COLO668 (cell line): ENCODE data around the gene PLCXD3.

ENCODE experiments used
- DNase-seq: peaks from one replicate; lab custom pipeline; 2025; ENCODE audit not compliant: unreplicated experiment; lab: John Stamatoyannopoulos, UW

The PLCXD3 gene, protein sequence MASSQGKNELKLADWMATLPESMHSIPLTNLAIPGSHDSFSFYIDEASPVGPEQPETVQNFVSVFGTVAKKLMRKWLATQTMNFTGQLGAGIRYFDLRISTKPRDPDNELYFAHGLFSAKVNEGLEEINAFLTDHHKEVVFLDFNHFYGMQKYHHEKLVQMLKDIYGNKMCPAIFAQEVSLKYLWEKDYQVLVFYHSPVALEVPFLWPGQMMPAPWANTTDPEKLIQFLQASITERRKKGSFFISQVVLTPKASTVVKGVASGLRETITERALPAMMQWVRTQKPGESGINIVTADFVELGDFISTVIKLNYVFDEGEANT

GRCh38 chr5:41510176-41510831 is at the start of gene PLCXD3:
Gene PLCXD3 (minus strand): TSS chr5:41510601. CDS start chr5:41510526, 75 bp downstream.
- peak; percentile 56 for DNase-seq

DNA sequence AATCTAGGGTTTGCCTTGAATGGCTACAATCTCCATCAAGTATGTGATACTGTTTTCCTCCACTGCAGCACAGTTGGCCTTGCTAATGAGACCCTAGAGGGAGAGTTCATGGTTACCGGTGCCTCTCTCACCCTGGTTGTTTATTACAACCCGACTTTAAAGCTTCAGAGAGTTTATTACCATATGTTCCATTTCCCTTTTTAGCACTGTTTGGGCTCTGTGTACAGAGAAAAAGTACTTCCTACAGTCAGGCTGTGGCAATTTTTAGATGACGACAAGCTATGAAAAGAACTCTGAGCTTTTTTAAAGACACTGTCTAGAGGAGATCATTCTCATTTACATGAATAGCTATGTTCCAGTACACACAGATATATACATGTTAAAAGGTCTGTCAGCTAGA is 48.8 kb upstream of the PLCXD3 start:
- DNase-seq: no peak

DNA sequence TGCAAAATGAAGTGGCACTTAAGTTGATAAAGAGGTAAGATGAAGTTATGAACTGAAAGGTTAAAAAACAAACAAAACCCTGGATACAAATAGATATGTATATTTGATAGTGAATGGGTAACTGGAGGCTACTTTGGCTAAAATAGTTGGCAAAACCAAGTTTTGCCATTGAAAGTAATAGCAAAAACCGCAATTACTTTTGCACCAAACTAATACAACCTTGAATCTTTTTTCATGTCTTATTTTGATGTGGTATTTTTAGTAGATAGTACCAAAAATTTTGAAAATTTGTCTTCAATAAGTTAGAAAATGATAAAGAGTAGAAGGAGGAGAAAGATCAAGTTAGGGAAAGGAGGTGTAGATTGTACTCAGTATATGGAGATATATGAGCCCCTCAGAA is 47.9 kb upstream of the PLCXD3 start:
- DNase-seq: no peak

- DNase-seq: no peak
These were observed 37.6 kb upstream of the PLCXD3 start for GRCh38 chr5:41547991-41548390.

DNA sequence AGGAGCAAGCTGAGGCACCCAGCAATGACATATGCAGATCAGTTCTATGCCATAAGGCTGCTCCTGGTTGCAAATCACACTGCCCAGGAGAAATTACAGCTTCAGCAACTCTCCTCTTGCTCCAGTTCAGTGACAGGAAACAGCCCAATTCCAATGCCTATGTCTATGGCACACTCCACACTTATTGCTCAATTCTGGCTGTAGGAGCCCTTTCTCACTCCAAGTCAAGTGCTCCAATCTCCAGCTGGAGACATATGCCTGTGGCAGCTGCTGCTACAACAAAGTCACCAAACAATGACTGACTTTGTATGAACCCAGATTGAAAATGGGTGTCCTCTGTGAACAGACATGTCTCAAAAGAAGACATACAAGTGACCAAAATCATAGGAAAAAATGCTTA is 31.8 kb upstream of the PLCXD3 start:
- DNase-seq: no peak

GRCh38 chr5:41539454-41539853 is 29.1 kb upstream of the PLCXD3 start:
- no peak for DNase-seq

GRCh38 chr5:41537581-41537980 is 27.2 kb upstream of the PLCXD3 start:
- no peak for DNase-seq

- no peak for DNase-seq
These were observed 22.1 kb upstream of the PLCXD3 start for GRCh38 chr5:41532485-41532884.

DNA sequence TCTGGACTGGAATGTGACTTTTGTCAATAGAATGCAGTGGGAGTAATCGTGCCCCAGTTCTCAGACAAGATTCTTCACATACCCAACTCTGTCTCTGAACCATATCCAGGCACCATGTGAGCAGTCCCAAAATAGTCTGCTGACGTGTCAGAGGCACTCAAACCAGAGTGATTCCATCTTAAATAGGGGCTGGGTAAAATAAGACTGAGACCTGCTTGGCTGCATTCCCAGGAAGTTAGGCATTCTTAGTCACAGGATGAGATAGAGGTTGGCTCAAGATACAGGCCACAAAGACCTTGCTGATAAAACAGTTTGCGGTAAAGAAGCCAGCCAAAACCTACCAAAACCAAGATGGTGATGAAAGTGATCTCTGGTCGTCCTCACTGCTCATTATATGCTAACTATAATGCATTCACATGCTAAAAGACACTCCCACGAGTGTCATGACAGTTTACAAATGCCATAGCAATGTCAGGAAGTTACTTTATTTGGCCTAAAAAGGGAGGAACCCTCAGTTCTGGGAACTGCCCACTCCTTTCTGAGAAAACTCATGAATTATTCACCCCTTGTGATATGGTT is 16.9 kb upstream of the PLCXD3 start:
- no peak for DNase-seq

DNA sequence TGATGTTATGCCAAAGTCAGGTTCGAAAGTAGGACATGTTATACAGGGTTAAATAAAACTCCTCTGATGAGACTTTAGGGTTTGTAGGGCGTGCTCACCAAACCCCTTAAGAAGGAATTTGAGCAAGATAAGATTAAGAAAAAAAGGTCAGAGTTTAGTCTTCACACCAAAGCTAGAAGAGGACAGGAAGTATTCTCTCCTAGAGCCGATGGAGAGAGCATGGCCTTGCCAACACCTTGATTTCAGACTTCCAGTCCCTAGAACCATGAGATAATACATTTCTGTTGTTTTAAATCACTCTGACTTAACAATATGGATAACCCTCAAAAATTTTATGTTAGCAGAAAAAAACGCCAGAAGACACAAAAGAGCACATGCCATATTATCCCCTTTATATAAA is 16.3 kb upstream of the PLCXD3 start:
- DNase-seq: no peak

GRCh38 chr5:41524174-41524573 is 13.8 kb upstream of the PLCXD3 start:
- DNase-seq: no peak

DNA sequence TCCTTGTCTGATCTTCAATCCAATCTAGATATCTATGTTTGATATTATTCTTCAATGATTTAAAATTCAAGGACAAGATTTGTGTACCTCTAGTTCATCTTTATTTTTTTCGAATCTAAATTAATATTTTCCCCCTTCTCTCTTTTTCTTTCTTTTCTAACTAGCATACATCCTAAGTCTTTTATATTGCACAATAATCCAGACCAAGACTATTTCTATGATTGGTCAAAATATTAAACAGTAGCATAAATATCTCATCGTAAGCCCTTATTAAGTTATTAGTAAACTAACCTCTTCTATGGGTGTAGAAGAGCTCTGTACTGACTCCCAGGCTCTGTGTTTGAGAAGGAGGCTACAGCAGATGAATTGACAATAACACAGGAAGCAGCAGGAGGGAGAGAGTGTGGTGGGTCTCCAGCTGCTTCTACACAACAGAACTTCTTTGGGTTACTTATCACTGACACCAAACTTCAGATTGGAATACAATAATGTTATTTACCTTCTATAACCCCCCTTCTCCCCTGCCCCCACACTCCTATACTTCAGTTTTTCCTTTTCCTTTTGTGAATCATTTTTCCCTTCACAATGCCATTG is 11.9 kb upstream of the PLCXD3 start:
- no peak for DNase-seq

GRCh38 chr5:41519801-41520200 is 9.4 kb upstream of the PLCXD3 start:
- no peak for DNase-seq

DNA sequence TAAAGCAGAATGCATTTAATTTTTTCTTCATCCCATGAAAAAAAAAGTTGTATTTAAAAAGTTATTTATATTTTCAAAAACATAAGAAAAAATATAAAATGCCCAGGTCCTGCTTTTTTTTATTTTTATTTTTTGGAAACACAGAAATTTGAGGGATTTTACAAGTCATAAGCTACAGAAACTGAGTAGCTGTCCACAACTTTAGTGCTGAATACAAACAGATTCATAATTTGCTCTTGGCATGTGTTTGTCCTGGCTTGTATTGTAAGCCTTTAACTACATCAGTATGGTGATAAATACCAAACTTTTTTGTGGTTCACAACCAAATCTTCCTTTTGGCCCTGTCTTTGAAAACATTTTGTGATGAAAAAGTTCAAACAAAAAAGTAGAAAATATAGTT is 7.5 kb upstream of the PLCXD3 start:
- no peak for DNase-seq

- DNase-seq: no peak
These were observed 840 bp upstream of the PLCXD3 start for GRCh38 chr5:41511241-41511640.

GRCh38 chr5:41509399-41510175 is 814 bp downstream of the PLCXD3 start:
- no peak for DNase-seq

- no peak for DNase-seq
These were observed 1.6 kb downstream of the PLCXD3 start for GRCh38 chr5:41508696-41509398.

- DNase-seq: no peak
These were observed 2.2 kb downstream of the PLCXD3 start for GRCh38 chr5:41508186-41508585.

- DNase-seq: no peak
These were observed 2.9 kb downstream of the PLCXD3 start for GRCh38 chr5:41507501-41507900.

DNA sequence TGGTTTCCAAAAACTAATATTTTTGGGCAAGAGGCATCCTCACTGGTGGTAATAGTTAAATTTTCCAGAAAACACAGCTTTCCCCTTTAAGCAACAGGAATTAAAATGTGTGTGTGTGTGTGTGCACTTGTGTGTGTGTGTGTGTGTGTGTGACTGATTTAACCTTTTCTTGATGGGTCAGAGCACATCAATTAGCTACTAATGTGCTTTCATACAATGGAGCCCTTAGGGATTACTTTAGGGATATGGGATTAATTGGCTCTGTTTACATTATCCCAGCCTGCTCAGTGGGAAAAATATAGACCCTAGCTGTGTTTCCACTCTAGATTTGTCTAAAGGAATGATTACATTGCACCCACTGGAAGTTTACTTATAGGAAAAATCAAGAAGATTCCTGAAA is 6.5 kb downstream of the PLCXD3 start:
- no peak for DNase-seq

DNA sequence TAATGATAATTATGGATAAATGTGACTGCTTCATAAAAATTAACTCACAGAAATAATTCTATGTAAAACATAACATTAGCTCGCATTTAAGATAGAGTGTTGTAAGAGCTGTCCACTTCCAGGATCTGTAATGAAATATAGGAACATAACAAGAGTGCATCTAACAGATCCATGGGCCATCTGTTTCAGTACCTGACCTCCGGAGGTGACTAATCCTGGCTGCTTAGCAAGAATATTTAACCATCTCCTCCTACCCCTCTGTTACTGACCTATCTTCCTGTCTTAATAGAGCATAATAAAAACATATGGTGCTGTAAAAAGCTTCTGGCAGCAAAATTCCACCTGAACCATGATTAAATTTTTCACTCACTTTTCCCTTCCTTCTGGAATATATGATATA is 7.1 kb downstream of the PLCXD3 start:
- DNase-seq: no peak
